PFSK-1 (cell line): ENCODE results near the gene JPH4.

Experiments used
- POLR2AphosphoS5 ChIP-seq: IDR thresholded peaks from 2 replicates; pipeline ENCODE4 v1.6.1; 2012; ENCODE audit warnings: low read depth, mild to moderate bottlenecking, control low read depth, low read length, moderate library complexity
- REST ChIP-seq, 2 experiments: IDR thresholded peaks; 2 replicates each; pipeline versions ENCODE4 v1.6.1 to v1.8.0; 2011 to 2012; ENCODE audit warnings: low read depth in 2 of 2, low read length in 2 of 2, control low read depth in 1 of 2, inconsistent platforms in 1 of 2, mild to moderate bottlenecking in 1 of 2, moderate library complexity in 1 of 2; ENCODE audit not compliant: insufficient read depth in 1 of 2
- TAF1 ChIP-seq: IDR thresholded peaks from 2 replicates; pipeline ENCODE4 v1.6.1; 2012; ENCODE audit warnings: low read length, control low read depth, borderline replicate concordance; ENCODE audit not compliant: insufficient read depth

- TF ChIP-seq POLR2AphosphoS5 = no peak
- TF ChIP-seq TAF1 = no peak
- no peak for TF ChIP-seq REST (IDR thresholded peaks at IDR 0.05; ENCODE audit: insufficient read depth in 1 of 2, low read depth in 2 of 2, low read length in 2 of 2)
Measured at GRCh38 chr14:23570806-23571483, 7.6 kb downstream of the JPH4 start.
